GM18858 (cell line): ENCODE data around the gene PGRMC2.

Experiments used
- ATAC-seq: cut with Tn5 transposase; IDR thresholded peaks from one replicate; pipeline ENCODE4 v1.9.1; 2021; ENCODE audit not compliant: unreplicated experiment

PGRMC2 gene

GRCh38 chr4:128225148-128225547 is 62.5 kb downstream of the PGRMC2 start:
- no peak for ATAC-seq

- ATAC-seq: no peak
Observed at GRCh38 chr4:128221586-128221985, 66.0 kb downstream of the PGRMC2 start.

- ATAC-seq: peak; percentile 96
Observed at GRCh38 chr4:128220286-128221235, 67.1 kb downstream of the PGRMC2 start.
